GM21825 (cell line): Measurements from ENCODE around the gene FHL5.
"Not testable (repeated sequence)": the region's sequence is repeated elsewhere in the genome, so short reads cannot be mapped to it uniquely, and the experiment has no call there.

Experiments
- ATAC-seq: cut with Tn5 transposase; IDR thresholded peaks from one replicate; pipeline ENCODE4 v1.9.1; 2021; ENCODE audit warnings: mild to moderate bottlenecking, moderate library complexity; ENCODE audit not compliant: unreplicated experiment

Gene FHL5, protein sequence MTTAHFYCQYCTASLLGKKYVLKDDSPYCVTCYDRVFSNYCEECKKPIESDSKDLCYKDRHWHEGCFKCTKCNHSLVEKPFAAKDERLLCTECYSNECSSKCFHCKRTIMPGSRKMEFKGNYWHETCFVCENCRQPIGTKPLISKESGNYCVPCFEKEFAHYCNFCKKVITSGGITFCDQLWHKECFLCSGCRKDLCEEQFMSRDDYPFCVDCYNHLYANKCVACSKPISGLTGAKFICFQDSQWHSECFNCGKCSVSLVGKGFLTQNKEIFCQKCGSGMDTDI

DNA sequence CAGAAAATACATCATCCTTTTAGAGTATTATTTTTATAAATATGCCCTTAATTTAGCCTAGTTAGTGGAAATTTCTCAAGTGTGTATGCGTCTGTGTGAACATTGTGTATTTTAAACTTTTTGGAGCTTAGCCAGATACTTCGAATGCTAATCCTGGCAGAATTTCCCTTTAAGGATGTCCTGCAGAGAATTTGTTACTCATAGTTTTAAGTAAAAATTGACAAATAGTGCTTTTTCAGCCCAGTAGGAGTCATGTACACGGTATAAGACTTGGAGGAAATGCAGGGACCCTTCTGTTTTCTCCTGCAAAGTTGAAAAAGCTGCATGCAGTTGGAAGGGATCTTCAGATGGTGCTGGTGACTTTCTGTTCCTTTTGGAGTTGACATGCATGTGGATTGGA, at the start of gene FHL5:
TSS of gene FHL5 (plus strand) at position 243 of the 400 bp plus-strand sequence. CDS start 40,486 bp downstream, outside the sequence.
- no peak for ATAC-seq

DNA sequence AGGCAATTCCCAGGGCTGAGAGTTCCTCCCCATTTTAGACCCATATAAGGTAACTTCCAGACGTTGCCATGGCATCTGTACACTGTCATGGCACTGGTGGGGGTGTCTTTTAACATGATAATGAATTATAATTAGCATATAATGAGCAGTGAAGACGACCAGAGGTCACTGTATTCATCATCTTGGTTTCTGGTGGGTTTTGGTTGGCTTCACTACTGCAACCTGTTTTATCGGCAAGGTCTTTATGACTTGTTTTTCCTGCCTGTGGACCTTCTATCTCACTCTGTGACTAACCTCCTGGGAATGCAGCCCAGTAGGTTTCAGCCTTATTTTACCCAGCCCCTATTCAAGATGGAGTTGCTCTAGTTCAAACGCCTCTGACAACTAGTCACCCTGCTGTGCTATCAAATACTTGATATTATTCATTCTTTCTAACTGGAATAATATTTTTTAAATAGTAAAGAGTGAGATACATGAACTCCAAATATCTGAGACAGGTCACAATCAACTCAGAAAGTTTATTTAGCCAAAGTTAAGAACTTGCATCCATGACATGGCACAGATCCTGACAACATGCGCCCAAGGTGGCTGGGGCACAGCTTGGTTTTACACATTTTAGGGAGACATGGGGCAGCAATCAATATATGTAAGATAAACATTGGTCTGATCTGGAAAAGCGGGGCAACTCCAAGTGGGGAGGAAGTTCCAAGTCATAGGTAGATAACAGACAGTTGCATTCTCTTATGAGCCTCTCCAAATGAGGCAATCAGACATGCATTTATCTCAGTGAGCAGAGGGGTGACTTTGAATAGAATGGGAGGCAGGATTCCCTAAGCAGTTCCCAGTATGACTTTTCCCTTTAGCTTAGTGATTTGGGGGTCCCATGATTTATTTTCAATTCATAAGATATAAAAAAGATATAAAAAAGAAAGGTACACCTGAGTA, 42.5 kb upstream of the FHL5 start:
- ATAC-seq = no peak

DNA sequence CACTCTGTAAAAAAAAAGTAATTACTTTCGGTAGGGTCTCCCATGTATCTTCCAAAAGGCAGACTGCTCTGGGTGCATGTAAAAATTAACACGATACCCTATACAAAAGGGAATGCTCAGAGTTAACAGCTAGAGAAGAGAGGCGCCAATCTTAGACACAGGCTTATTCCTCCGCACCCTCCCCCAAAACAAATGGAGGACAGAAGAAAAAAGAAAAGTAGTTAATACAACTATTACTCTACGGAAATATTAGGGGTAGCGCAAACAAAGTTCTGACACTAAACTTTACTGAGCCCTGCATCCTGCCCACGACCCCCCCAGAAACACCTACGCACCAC, 41.7 kb upstream of the FHL5 start:
- ATAC-seq = no peak

DNA sequence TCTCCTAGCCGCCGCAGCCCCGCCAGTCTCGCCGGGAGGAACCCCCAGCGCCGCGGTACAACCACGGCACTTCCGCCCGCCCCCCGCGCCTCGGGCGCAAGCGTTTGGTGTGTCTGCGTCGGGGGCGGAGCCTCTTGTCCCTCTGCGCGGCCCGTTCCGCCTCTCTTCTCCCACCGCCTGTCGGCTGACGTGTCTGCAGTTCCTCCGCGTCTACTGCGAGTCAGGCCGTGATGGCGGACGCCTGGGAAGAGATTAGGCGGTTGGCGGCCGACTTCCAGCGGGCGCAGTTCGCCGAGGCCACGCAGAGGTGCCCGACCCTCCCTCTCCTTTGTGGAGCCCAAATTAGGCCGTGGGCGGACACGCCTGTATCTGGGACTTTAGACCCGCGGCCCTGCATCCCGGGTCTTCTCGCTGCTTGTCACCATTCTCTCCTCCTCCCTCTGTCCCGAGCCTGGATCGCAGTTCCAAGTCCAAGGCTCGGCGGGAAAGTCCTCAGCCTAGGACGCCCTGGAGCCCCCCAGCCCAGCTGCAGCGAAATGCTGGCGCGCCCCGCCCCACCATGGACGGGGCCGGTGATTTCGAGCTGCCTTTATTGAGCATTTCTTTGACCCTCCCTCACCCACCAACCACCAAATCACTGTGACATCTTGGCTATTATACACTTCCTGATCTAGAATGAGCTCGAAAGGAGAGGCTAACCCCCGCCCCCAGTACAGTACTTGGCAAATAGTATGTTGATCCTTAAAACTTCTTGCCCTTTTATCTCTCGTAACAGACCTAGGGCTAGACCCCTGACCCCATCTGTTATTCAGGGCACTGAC, 41.1 kb upstream of the FHL5 start, which contains the start of gene UFL1:
TSS of gene UFL1 (plus strand) at position 163 of the 821 bp plus-strand sequence. CDS start at position 231, 68 bp downstream.
- ATAC-seq = peak; percentile 99

DNA sequence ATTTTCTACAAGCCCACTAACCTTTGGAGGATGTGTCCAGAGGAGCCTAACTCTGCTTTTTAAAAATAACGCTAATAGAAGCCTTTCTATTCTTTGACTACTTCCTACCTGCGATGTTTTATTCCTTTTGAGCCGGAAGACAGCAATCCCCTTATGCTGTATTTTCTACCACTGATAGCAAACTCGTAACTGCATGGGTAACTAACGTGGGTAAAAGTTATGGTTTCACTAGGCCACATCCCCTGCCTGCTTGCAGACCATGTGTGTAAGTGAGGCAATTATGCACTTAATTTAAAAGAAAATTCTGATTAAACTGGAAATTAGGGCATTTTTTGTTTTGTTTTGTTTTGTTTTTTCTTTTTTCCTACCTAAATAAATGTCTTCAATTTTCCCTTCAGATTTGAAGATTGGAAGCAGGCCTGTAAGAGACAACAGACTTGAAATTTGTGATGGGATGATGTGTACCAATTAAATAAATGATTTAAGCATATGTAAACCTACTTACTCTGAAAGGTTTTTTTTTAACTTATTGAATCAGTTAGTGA, 40.4 kb upstream of the FHL5 start:
- ATAC-seq = peak; percentile 22

DNA sequence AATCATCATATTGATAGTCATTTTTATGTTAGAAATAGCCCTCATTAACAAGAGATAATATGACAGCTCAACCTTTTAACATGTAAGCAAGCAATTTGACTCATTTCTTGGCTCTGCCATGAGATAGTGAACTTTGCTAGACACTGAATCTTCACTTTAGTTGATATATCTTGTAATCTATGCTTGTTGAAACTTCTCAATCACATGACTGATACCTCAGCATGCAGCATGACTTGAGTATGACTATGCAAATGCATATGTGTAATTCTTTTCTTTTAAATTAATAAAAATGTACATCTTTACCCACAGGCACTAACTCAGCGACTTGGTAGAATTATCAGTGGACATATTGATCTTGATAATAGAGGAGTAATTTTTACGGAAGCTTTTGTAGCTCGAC, 34.7 kb upstream of the FHL5 start:
- ATAC-seq = no peak

DNA sequence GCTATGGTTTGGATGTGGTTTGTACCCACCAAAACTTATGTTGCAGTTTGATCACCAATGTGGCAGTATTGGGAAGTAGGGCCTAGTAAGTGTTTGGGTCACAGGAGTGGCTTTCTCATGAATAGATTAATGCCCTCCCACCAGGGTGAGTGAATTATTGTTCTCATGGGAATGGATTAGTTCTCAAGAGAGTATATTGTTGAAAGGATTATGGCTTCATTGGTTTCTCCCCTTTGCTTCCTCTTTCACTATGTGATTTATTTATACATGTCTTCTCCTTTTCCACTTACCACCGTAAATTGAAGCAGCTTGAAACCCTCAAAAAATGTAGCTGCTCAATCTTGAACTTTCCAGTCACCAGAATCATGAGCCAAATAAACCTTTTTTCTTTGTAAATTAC, 30.5 kb upstream of the FHL5 start:
- no peak for ATAC-seq

DNA sequence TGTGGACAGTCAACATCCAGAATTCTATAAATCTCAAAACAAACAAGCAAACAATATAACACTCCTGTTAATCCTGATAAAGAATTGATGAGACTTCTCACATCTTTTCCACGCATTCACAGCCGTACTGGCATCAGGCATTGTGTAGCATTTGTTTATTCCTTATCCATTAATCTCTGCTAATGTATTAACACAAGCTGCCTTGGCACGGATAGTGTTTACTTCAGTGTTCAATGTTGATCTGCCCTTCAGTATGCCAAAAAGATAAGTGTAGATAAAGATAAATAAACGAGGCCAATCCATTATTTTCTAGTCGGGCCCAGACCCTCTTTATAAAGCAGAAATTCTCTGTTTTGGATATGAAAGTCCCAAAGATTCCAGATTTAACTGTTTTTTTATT, 25.2 kb upstream of the FHL5 start:
- ATAC-seq = no peak

DNA sequence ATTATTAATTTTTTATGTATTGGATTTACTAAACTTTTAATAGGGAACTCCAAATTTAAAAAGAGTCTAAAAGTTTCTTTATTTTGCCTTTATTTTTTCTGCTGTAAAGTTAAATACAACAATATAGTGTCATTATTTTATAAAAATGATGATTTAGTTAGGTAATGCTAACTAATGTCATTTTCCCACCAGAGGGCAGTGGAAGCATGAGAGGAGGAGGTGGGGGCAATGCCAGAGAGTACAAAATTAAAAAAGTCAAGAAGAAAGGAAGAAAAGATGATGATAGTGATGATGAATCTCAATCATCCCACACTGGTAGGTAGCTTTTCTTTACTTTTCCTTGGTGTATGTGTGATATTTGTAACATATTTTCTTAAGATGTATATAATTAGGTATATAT, 20.2 kb upstream of the FHL5 start:
- ATAC-seq = no peak

DNA sequence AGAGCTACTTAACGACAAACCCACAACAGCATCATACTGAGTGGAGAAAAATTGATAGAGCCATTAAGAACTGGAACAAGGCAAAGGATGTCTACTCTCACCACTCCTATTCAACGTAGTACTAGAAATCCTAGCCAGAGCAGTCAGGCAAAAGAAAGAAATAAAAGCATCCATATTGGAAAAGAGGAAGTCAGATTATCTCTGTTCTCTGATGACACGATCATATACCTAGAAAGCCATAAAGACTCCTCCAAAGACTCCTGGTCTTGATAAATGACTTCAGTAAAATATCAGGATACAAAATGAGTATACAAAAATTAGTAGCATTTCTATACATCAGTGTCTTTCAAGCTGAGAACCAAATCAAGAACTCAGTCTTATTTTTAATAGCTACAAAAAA, 17.0 kb upstream of the FHL5 start:
- no peak for ATAC-seq

DNA sequence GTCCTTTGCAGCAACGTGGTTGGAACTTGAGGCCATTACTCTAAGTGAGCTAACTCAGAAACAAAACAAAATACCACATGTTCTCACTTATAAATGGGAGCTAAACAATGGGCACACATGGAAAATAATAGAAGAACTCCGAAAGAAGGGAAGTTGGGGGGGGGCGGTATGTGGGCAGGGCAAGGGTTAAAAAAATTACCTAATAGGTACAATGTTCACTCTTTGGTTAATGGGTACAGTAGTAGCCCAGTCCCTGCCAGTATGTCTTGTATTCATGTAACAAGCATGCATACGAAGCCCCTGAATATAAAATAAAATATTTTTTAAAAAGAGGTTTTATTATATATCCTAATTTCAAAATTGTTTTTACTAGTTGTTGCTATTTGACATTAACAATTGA, 15.3 kb upstream of the FHL5 start:
- no peak for ATAC-seq

DNA sequence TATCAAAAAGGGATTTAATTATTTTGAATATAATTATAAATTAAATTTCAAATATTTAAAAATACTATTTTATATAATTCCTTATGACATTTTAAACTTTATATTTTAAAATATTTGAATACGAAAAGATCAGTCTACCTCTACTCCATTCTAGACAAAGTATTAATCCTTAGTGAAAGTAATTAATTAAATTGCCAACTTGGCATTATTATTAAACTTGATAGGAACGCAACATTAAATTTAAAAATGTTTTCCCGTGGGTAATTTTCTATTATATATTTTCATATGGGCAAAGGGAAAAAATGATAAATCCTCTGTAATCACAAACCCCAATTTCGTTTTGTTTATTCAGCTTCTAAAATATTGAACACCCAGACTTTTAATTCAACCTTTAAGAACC, 8.4 kb upstream of the FHL5 start:
- ATAC-seq = no peak

DNA sequence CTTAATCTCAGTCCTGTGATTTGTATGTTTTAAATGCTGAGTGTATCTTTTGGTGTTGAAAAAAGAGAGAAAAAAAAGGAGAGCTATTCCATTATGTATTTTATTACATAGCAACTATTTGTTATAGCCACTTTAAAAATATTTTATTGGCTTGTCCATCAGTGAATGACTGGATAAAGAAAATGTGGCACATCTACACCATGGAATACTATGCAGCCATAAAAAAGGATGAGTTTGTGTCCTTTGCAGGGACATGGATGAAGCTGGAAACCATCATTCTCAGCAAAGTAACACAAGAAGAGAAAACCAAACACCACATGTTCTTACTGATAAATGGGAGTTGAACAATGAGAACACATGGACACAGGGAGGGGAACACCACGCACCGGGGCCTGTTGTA, 3.2 kb upstream of the FHL5 start:
- not testable (repeated sequence) for ATAC-seq

DNA sequence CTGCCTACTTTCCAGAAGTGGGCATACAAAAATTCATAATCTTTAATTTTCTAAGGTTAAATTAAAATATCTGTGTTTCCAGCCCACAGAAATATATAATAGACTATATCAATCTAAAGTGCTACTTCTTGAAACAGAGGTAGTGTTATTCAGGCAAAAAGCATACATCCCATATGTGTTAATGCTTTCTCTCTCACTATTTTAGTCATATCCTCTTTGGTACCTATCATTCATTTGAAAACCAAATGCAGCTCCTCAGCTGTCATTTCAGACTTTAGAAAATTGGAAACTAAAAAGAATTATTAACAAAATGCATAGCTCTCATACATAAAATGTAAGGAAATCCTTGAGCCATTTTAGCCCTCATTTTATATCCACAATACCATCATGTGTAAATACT, 925 bp downstream of the FHL5 start:
- ATAC-seq = no peak

DNA sequence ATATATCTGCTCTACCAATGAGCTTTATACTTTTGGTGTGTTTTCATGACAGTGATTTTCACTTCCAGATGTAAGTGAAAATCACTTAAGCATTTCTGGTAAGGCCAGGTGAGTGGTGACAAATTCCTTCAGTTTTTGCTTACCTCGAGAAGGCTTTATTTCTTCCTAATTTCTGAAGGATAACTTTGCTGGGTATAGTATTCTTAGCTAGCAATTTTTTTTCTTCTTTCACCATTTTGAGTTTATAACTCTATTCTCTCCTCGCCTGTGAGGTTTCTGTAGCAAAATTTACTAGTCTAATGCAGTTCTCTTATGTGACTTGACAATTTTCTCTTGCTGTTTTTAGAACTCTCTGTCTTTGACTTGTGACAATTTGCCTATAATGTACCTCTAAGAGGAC, 7.1 kb downstream of the FHL5 start:
- ATAC-seq = no peak

DNA sequence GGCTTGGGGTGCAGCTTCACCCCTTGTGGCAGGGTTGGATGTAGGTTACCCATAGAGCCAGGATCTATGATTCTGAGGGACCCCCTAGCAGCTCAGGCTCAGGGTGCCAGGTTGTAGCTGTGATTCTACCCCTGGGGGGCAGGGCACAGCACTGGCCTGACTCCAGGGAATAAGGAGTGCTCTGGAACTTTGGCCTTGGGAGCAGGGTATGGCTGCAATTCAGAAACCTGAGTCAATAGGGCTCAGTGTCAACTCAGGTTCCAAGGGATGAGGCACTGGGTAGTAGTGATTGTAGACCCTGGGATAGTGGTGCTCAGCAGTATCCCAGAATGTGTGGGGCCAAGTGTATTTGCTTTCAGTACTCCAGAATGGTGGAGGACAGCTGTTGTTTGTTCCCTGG, 8.6 kb downstream of the FHL5 start:
- ATAC-seq = no peak

DNA sequence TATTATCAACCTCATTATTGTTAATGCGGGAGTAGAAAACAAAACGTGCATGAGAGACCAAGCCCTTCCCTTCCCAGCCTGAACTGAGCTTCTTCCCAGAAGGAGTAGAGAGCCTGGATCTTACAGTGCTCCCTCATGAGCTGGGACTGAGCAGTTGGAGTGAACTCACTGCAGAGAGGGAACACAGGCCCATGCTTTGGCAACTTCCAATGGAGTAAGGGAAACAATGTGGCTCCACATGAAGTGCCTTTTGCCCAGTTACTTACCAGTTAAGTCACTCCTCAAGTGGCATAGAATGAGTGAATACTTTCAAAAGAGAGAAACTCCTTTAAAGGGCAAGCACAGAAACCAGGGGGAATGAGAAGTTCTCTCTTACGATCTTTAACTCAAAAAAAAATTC, 12.4 kb downstream of the FHL5 start:
- ATAC-seq = no peak

DNA sequence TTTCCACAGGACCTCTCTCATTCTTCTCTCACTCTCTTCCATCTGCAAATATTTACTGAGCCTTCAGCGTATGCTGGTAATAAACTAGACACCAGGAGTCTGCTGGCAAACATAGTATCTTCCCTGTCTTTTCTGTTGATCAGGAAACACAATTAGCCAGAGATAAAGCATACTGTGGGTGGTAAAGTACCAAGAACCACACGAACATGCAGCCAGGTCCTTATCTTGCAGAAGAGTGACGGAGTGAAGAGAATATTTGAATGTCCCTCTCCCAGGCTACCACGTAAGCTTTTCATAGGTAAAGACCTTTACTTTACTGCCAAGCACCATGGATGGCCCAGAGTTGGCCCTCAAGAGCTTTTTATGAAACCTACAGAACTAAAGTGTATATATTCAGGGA, 13.3 kb downstream of the FHL5 start:
- ATAC-seq = no peak

DNA sequence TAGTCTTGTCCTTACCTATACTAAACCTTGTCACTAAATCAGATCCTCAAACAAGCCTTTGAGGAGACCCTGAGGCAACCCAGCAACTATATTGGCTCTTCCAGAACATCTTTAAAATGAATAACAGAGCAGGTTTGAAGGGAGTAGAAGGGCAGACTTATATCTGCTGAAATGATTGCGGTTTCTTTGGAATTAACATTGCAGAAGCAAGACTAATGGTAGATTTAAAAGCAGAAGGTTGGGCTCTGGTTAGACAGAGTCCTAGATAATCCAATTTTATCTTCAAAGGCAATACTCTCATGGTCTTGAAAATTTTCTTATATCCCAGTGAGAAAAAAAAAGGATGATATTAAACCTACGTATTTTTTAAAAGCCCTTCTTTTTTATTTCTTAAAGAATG, 19.1 kb downstream of the FHL5 start:
- ATAC-seq = no peak

DNA sequence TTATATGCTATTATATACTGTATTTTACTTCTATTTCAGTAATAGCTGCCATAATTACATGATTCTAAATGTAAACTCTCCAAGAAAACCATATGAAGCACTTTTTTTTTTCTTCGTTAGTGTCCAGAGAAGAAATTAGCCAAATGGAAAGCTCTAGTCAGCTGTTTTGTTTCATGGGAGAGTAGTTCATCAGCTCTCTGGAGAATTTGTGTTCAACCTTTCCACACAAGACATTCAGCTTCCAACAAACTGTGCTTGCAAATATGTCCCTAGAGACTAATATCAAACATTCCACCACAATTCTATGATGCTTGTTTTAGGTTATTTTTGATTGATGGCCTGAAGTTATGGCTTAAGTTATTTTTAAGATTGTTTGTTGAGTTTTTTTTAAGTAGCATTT, 19.5 kb downstream of the FHL5 start:
- ATAC-seq = no peak

DNA sequence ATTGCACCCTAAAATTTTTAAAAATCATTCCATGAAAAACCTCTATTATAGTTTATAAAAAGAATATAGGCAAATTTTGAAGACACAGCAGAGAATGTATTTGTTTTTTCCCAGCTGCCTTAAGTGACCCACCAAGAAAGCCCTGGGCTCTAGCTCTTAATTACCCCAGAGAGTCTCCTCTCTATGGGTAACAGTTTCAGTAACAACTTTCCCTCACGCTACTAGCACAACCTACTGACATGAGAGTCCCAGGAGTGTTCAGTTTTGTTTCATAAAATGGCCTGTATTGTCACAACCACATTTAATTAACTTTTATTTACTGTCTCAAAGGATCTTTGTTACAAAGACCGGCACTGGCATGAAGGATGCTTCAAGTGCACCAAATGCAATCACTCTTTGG, 41.5 kb downstream of the FHL5 start:
- ATAC-seq = no peak
